ENCODE results near the gene PRR5. TPM values are rescaled to one million over a fixed set of nuclear protein-coding genes. Genes with fewer than 3 reads are reported as not detected.

Gene PRR5
- total and polyA plus RNA-seq, 10 donors, result 31.3 to 85.6 (median 76.7) TPM

DNA sequence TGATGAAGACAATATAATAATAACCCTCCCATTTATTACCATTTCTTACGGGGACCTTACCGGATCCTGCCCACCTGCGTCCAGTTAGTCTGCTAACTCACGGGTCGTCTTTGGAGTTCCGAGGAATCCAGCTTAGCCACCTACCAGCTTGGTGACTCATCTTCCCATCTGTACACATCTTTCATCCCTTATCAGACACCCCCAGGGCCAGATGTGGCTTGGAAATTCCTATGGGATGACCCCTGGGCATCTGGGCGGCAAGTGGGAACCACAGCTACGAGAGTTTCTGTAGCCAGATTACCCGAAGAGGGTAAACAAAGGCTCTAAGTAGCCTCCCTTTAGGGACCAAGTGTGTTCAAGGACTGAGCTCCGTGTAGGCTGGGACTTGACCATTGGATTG, 12.8 kb upstream of the PRR5 start:
- H3K9me3 ChIP-seq, result no peaks in the 10 kb centered on the region
- H3K27me3 ChIP-seq (replicated peaks in 1 of 7), result peaks cover 0 to 10% (median 0%) of the 10 kb centered on the region in 7 donors
- peaks cover 10 to 34% (median 20%) of the 10 kb centered on the region in 6 donors for H3K4me1 ChIP-seq
- DNase-seq, result no peak
- 83 to 95% (median 93%) methylated on average over 10 of the region's 10 CpGs for WGBS, 5 donors
- no peaks in the 10 kb centered on the region for H3K36me3 ChIP-seq
- no peak overlapping the region for H3K4me3 ChIP-seq
- no peak for TF ChIP-seq POLR2AphosphoS5 (IDR thresholded peaks at IDR 0.05)
- TF ChIP-seq, protein P1, sequence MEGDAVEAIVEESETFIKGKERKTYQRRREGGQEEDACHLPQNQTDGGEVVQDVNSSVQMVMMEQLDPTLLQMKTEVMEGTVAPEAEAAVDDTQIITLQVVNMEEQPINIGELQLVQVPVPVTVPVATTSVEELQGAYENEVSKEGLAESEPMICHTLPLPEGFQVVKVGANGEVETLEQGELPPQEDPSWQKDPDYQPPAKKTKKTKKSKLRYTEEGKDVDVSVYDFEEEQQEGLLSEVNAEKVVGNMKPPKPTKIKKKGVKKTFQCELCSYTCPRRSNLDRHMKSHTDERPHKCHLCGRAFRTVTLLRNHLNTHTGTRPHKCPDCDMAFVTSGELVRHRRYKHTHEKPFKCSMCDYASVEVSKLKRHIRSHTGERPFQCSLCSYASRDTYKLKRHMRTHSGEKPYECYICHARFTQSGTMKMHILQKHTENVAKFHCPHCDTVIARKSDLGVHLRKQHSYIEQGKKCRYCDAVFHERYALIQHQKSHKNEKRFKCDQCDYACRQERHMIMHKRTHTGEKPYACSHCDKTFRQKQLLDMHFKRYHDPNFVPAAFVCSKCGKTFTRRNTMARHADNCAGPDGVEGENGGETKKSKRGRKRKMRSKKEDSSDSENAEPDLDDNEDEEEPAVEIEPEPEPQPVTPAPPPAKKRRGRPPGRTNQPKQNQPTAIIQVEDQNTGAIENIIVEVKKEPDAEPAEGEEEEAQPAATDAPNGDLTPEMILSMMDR (IDR thresholded peaks at IDR 0.05 in 8 of 11, conservative IDR thresholded peaks at IDR 0.05 in 3 of 11), result no peak
- no peak for TF ChIP-seq POLR2A (IDR thresholded peaks at IDR 0.05)
- no peak overlapping the region for H3K27ac ChIP-seq
- intact Hi-C loops (cut with DNase I; ENCODE audit: low total_unique reads), result no loop called here

DNA sequence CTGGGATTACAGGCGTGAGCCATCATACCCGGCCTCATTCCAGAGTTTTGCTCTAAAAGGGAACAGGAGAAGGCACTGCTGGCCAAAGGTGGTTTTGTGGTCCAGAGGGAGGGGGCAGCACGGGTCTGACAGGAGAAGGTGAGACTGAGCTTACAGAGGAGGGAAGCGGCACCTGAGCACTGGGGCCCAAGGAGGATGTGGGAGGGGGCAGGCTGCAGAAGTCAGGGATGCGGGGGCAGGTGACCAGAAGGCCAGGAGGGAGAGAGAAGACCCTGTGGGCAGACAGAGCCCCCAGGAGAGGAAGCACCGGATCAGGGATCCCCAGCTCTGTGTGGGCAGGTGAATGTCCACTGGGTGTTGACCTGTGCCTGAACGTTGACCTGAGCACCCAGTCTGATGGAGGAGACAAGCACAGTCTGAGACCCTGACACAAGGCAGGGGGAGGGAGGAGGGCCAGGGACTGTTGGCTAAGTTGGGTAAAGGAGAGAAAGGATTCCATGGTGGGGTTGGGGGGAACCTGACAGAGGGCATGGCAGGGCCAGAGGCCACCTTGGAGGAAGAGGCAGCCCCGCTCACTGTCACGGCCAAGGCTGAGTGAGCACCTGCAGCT, 12.0 kb upstream of the PRR5 start:
- 82 to 85% (median 83%) methylated on average over 9 of the region's 9 CpGs for WGBS, 5 donors
- no peak for DNase-seq
- Histone ChIP-seq H3K36me3 (no peaks in the 10 kb centered on the region), H3K4me3 (no peak overlapping the region), H3K4me1 (peaks cover 2 to 25% (median 11%) of the 10 kb centered on the region in 6 donors), H3K27ac (no peak overlapping the region), H3K9me3 (no peaks in the 10 kb centered on the region), H3K27me3 (replicated peaks in 1 of 7) (peaks cover 0 to 10% (median 0%) of the 10 kb centered on the region in 7 donors)
- TF ChIP-seq, protein P1 (IDR thresholded peaks at IDR 0.05 in 8 of 11, conservative IDR thresholded peaks at IDR 0.05 in 3 of 11), result no peak
- no peak for TF ChIP-seq POLR2AphosphoS5 (IDR thresholded peaks at IDR 0.05)
- no peak for TF ChIP-seq POLR2A (IDR thresholded peaks at IDR 0.05)
- intact Hi-C loops (cut with DNase I; ENCODE audit: low total_unique reads), result no loop called here

DNA sequence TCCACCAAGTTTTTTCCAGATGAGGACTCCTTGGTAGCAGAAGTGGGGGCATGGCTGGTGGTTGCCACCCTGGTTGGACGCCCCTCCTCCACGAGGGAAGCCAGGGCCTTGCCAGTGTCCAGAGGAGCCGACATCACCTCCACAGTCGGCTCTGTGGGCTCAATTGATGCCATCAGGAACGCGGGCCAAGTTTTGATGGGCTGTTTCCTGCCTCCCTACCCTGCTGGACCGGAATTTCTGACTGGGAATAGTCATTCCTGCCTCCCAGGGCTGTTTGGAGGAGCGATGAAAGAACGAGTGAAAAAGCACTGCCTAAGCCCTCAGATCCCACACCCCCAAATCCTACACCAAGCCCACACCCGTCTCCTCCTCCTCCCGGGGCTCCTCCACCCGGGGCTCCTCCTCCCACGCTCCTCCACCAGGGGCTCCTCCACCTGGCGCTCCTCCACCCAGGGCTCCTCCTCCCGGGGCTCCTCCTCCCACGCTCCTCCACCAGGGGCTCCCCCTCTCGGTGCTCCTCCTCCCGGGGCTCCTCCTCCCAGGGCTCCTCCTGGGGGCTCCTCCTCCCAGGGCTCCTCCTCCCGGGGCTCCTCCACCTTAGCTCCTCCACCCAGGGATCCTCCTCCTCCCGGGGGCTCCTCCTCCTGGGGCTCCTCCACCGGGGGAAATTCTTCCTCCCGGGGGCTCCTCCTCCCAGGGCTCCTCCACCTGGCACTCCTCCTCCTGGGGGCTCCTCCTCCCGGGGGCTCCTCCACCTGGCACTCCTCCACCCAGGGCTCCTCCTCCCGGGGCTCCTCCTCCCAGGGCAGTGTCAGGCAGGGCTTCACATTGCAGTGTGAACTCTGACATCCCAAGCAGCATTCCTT, 10.0 kb upstream of the PRR5 start:
- H3K4me1 ChIP-seq, result peaks cover 0 to 17% (median 1%) of the 10 kb centered on the region in 6 donors
- peak; percentile 78 for DNase-seq
- peak overlapping the region in 1 of 8 donors; percentile 19 for H3K27ac ChIP-seq
- H3K36me3 ChIP-seq, result no peaks in the 10 kb centered on the region
- TF ChIP-seq POLR2A (IDR thresholded peaks at IDR 0.05) (no peak), POLR2AphosphoS5 (IDR thresholded peaks at IDR 0.05) (peak in 1 of 3 donors; percentile 54)
- no peak overlapping the region for H3K4me3 ChIP-seq
- WGBS, 5 donors, result 56 to 79% (median 71%) methylated on average over 24 of the region's 24 CpGs
- peaks cover 0 to 12% (median 0%) of the 10 kb centered on the region in 7 donors for H3K27me3 ChIP-seq (replicated peaks in 1 of 7)
- no peaks in the 10 kb centered on the region for H3K9me3 ChIP-seq
- intact Hi-C loops (cut with DNase I; ENCODE audit: low total_unique reads), result no loop called here

DNA sequence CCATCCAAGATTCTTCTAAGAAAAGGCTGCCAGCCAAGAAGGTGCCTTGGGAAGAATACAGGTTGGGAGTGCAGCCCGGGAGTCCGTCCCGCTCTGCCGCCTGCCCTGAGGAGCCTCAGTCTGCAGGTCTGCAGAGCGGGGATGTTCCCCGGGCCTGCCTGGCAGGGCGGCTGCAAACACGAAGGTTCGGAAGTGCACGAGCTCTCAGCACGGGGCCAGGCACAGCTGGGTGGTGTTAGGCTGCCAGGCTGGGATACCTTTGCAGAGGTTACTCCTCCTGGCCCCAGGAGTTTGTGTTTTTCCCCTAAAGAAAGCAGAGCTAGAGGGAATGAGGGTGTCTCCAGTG, 9.4 kb upstream of the PRR5 start:
- no peak for TF ChIP-seq POLR2AphosphoS5 (IDR thresholded peaks at IDR 0.05)
- TF ChIP-seq, protein P1 (IDR thresholded peaks at IDR 0.05 in 8 of 11, conservative IDR thresholded peaks at IDR 0.05 in 3 of 11), result no peak
- no peak for TF ChIP-seq POLR2A (IDR thresholded peaks at IDR 0.05)
- Histone ChIP-seq H3K36me3 (no peaks in the 10 kb centered on the region), H3K9me3 (no peaks in the 10 kb centered on the region), H3K27ac (no peak overlapping the region), H3K4me3 (no peak overlapping the region), H3K4me1 (peaks cover 2 to 23% (median 7%) of the 10 kb centered on the region in 6 donors), H3K27me3 (replicated peaks in 1 of 7) (peaks cover 0 to 14% (median 0%) of the 10 kb centered on the region in 7 donors)
- 95 to 98% (median 97%) methylated on average over 10 to 11 of the region's 11 CpGs for WGBS, 5 donors
- DNase-seq, result no peak
- intact Hi-C loops (cut with DNase I; ENCODE audit: low total_unique reads), result no loop called here
